GM03348 (cell line): Measurements from ENCODE around the gene CAPZB.
A peak's percentile ranks its signal among the peaks of the same experiment; 100 is the strongest.

Experiments
- DNase-seq: peaks from one replicate; pipeline ENCODE4 v3.0.0; 2012; ENCODE audit warnings: low spot score

The CAPZB gene

GRCh38 chr1:19346026-19346425 lies 139.3 kb downstream of the CAPZB start:
- no peak for DNase-seq

GRCh38 chr1:19345391-19345790 lies 139.9 kb downstream of the CAPZB start:
- DNase-seq: no peak

DNA sequence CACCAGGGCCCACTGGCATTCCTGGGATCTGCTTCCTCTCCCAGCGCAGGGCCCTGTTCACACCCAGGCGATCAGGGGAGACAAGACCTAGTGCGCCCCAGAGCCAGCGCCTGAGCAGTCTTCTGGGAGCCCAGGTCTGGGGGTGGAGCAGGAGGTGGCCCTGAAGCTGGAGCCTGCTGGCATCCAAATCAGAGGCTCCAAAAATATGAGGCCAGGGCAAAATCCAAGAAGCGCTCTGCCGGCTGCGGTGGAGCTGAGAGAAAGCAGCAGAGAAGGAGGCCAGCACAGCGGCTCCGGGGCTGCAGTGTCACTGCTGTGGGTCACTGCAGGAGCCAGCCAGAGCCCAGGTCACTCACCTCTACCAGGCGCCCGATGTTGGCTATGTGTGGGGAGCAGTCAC lies 140.5 kb downstream of the CAPZB start:
- no peak for DNase-seq

DNA sequence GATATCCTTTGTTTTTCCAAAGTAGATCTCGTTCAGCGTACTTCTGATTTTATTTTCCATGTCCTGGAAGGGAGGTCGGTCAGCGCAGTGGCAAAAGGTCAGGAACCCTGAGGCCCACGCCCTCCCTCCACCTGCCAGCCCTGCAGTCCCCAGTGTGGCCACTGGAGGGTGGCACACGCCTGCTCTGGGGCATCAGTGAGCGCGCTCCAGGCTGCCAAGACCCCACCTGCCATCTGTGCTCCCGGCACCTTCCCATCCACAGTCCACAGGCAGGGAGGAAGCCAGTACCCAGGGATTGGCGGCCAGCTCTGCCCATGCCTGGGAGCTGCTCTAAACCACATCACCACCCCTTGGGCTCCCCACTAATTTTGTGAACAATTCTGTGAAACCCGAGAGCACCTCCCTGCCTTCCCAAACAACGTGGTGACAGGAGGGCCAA lies 140.9 kb downstream of the CAPZB start:
- DNase-seq: peak; percentile 84

DNA sequence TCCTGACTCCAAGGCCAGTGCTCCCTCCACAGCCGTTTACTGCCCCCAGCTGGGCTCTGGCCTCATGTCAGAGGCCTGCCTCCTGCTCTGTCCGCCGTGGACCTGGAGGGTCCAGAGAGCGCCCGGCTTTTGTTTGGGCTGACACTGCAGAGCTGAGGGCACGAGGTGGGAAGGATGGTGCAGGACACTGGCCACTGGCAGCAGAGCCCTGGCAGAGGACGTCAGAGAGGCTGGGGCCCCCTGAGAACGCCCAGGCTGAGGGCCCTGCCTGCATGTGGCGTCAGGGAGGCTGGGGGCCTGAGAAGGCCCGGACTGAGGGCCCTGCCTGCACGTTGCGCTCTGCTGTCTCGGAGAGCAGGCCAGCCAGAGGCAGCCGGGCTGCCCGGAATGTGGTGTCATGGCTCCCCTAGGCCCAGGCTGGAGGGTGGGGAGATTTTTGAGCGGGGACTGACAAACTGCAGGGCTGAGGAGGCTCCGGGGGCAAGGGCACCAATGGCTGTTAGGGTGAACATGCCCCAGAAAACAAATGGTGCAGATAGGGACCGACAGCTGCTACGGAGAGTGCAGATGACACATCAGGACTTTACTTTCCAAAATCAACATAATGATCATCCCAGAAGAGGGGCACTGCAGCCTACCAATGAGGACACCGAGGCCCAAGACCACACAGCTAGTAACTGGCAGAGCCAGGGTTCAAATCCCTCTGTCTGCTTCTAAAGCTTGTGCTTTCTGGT lies 141.6 kb downstream of the CAPZB start:
- DNase-seq: no peak

DNA sequence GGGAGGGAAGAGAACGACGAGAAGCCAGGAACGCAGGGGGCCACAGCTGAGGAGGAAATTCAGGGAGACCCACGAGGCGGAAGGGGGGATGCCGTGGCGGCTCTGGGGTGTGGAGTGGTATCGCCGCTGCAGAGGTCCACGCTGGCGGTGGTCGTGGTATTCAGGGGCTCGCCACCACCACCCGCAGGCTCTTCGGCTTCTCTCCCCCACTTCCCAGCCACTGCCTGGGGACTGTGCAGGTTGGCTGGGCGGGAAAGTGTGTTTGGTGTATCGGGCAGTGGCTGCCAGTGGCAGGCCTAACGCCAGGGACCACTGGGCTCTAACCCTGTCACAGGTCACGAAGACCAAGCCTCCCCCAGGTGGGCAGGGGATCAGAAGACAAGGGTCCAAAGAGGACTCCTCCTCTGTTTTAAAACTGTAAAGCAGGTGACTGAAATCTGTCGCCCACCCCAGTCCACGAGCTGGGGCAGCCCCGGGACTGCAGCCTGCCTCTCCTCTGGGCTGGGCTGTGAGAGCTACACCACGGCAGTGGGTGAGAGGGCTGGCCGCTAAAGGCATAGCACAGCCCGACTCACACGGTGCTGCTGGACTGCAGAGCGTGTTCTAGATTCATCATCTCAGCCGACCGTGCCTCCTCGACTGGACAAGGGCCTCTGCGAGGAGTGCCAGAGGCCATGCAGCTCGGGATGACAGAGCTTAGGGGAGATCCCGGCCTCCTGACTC lies 142.3 kb downstream of the CAPZB start:
- DNase-seq: no peak

DNA sequence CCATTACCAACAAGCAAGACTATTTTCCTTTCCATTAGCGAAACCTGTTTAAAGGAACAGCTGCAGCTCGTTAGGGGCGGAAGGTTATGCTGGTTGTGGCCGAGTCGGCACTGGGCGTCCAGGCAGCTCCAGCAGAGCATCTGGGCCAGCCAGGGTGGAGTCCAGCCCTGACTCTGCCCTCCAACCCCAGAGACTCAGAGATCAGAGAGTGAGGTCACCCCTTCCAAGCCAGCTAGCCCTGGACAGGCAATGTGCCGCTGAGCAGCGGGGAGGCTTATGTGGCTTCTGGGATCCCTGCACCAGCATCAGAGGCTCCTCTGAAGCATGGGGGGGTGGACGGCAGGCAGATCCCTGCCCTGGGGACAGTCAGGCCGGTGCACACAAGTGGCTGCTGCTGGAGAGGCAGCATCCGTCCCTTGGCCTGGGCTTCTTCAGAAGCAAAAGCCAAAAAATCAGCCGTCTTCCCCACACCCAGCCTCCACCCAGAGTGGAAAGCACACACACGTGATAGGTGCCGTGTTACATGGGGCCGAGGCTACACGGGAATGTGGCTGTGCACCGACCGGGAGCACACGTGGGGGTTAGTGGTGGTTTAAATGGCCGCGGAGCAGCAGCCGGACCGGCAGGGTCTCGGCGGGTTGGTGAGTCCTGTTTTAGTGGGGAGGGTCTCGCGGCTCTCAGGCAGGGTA lies 143.1 kb downstream of the CAPZB start:
- no peak for DNase-seq

DNA sequence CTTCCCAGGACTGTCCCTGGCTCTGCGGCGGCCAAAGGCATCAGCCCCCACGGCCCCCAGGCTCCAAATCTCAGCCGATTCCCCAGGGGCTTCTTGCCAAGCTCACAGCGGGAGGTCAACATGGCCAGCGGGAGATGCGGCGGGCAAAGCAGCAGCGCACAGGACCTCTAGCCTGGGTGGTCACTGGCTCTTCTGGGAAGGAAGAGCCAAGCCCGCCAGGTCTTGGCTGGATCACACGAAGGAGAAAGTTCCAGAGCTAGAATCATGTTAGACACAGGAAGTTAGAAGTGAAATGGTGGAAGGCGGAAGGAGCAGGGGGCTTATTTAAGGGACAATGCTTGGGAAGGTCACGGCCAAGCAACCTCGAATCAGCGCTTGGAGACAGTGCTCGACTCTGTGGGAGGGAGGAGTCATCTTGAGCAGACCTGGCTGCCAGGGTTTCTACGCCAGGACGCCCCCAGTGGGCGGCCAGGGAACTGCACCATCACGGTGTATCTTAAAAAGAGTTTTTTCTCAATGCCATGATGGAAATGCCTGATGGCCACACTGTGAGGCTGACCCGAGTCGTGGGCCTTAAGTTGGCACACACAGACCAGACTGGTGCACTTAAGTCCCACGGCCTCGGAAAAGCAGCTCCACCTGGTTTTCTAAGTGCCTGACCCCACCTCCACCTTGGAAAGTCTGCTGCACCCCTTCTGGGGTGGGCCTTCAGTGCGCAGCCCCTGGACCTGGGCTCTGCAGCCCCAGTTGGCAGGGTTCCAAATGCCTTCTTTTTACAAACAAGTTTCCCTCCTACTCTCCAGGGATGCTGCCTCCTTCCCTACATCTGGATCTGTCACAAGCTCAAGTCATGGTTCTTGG lies 143.9 kb downstream of the CAPZB start:
- DNase-seq: peak; percentile 93

DNA sequence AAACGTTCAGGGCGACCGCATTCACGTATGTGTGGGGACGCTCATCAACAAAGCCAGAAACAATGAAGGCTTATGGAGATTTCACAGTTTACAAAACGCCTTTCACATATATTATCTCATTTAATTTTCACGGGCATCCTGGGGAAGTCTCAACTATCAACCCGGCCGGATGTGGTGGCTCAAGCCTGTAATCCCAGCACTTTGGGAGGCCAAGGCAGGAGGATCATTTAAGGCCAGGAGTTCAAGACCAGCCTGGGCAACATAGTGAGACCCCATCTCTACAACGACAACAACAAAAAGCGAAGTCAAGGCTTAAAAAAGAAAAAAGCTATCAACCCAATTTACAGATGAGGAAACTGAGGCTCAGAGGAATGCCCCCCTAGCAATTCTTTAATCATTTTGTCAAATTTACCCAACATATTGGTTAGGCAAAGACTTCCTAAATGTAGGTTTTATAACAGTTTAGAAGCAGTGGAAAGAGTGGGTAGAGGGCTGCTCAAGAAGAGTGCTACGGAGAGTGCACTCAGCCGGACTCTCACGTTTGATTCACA lies 144.9 kb downstream of the CAPZB start:
- no peak for DNase-seq

- no peak for DNase-seq
Observed at GRCh38 chr1:19339214-19339861, 146.0 kb downstream of the CAPZB start.

GRCh38 chr1:19338323-19338762 lies 147.0 kb downstream of the CAPZB start:
- no peak for DNase-seq

- no peak for DNase-seq
Observed at GRCh38 chr1:19337289-19337688, 148.1 kb downstream of the CAPZB start.

GRCh38 chr1:19336543-19336942 lies 148.8 kb downstream of the CAPZB start:
- no peak for DNase-seq

DNA sequence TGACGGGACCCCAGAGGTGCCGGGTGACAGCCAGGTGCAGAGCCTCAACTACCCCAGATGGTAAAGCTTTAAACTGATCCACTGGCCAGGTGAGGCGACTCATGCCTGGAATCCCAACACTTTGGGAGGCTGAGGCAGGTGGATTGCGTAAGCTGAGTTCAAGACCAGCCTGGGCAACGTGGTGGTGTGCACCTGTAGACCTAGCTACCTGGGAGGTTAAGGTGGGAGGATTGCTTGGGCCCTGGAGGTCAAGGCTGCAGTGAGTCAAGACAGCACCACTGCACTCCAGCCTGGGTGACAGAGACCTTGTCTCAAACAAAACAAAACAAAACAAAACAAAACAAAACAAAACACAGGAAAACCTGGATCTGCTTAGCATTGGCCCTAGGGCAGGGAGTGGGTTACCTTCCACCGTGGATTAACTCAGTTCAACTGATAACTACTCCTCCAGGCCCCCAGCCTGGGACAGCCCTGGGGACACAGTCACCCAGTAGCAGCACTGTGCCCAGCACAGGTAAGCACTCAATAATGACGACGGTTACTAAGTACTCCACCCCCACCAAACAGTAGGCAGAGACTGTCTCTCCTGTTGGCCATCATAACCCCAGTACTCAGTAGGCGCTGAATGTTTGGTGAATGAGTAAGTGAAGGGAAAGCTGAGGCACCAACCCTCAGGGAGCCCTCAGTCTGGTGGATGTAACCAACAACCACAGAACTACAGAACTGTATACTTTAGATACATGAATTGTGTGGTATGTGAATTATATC lies 151.6 kb downstream of the CAPZB start:
- DNase-seq: no peak

GRCh38 chr1:19332832-19333231 lies 152.5 kb downstream of the CAPZB start:
- DNase-seq: no peak

DNA sequence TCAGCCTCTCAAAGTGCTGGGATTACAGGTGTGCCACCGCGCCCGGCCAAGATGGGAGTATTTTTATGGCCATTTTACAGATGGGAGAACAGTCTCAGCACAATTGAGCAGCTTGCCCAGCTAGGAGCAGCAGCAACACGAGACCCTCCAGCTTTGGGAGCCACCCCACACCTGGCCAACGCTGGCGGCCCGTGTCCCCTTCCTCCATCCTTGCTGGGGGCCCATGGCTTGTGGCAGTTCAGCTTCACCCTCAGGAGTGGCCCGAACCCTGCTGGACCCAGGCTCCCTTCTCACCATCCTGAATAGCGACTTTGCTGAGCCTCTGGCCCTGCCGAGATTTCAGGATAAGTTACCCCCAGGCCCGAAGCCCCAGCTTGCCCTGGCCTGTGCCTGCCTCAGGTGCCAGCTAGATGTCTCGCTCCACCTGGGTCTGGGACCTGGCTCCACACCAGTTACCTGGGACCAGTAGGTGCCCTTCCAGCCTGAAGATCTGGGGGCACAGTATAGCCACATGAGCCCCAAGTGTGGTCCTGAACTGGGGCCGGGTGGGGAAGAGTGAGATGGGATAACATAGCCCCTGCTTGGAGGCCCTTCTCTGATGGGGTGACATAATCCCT lies 154.0 kb downstream of the CAPZB start:
- no peak for DNase-seq

- DNase-seq: no peak
Observed at GRCh38 chr1:19330449-19331135, 154.7 kb downstream of the CAPZB start.

GRCh38 chr1:19329611-19330010 lies 155.7 kb downstream of the CAPZB start:
- DNase-seq: no peak

GRCh38 chr1:19329188-19329587 lies 156.2 kb downstream of the CAPZB start:
- no peak for DNase-seq
